Measurements from ENCODE around the gene LACTBL1. TPM values are rescaled to one million over a fixed set of nuclear protein-coding genes. Genes with fewer than 3 reads are reported as not detected.
"Not testable (repeated sequence)": the region's sequence is repeated elsewhere in the genome, so short reads cannot be mapped to it uniquely, and the experiment has no call there.

The LACTBL1 gene
- total RNA-seq, 1 experiment from 2014 or later = not detected

- not testable (repeated sequence) for DNase-seq (ENCODE audit: low read depth)
These were observed 27.5 kb downstream of the LACTBL1 start for GRCh38 chr1:22945171-22945570.

- no peak for DNase-seq (ENCODE audit: low read depth)
These were observed 28.2 kb downstream of the LACTBL1 start for GRCh38 chr1:22944346-22945055.

- DNase-seq (ENCODE audit: low read depth) = no peak
These were observed 31.4 kb downstream of the LACTBL1 start for GRCh38 chr1:22941257-22941656.

DNA sequence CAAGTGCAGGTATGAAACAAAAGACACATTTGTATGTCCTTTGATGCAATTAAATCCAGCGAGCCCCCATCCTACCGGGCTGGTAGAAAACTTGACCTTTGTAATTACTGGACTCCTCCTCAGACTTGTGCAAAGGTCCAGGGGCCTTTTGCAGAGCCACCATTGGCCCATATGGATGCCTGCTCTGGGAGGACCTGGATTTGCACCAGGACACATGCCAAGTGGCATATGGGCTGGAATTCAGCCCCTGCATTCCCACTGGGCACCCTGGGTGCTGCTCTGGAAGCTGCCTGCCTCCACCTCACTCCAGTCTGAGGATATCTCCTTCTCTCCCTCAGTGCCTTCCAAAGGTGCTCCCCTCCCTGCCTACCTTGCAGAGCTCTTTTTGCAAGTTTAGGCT lies 36.0 kb downstream of the LACTBL1 start:
- DNase-seq (ENCODE audit: low read depth) = no peak

GRCh38 chr1:22935433-22935832 lies 37.2 kb downstream of the LACTBL1 start:
- DNase-seq (ENCODE audit: low read depth) = no peak

- DNase-seq (ENCODE audit: low read depth) = no peak
These were observed 39.7 kb downstream of the LACTBL1 start for GRCh38 chr1:22932803-22933470.

GRCh38 chr1:22930240-22930912 lies 42.3 kb downstream of the LACTBL1 start:
- peak; percentile 35 for DNase-seq (ENCODE audit: low read depth)

GRCh38 chr1:22925111-22925510 lies 47.6 kb downstream of the LACTBL1 start:
- no peak for DNase-seq (ENCODE audit: low read depth)

- DNase-seq (ENCODE audit: low read depth) = peak; percentile 38
These were observed 50.0 kb downstream of the LACTBL1 start for GRCh38 chr1:22922640-22923039.

- DNase-seq (ENCODE audit: low read depth) = no peak
These were observed 51.1 kb downstream of the LACTBL1 start for GRCh38 chr1:22921452-22922126.

DNA sequence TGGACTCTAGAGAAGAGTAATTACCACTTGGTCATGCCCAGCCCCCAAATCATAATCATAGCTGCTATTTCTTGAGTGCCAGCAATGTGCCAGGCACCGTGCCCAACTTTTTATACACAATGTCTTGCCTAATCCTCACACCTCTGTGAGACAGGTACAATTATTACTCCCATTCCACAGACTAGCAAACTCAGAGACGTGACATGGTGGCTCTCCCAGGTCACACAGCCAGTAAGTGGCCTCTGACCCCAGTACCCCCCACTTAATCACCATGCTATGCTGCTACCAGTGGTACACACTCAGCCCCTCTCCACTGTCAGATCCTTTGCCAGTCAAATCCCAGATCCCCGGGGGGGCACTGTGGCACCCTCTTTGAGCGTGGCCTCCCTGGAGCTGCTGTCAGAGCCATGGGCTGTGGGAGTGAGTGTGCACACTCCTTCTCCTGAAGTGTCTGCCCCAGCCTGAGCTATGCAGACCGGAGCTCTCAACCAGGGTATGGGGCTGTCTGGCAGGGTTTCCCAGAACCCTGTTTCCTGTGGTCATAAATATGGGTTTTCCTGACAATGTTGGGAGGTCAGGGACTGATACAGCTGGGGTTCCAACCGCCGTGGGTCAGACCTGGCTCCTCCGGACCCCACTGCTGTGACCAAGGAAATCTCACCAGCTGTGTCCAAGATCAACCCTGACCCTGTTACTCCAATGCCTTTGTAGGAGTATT lies 51.8 kb downstream of the LACTBL1 start:
- no peak for DNase-seq (ENCODE audit: low read depth)

- no peak for DNase-seq (ENCODE audit: low read depth)
These were observed 52.5 kb downstream of the LACTBL1 start for GRCh38 chr1:22920026-22920733.

DNA sequence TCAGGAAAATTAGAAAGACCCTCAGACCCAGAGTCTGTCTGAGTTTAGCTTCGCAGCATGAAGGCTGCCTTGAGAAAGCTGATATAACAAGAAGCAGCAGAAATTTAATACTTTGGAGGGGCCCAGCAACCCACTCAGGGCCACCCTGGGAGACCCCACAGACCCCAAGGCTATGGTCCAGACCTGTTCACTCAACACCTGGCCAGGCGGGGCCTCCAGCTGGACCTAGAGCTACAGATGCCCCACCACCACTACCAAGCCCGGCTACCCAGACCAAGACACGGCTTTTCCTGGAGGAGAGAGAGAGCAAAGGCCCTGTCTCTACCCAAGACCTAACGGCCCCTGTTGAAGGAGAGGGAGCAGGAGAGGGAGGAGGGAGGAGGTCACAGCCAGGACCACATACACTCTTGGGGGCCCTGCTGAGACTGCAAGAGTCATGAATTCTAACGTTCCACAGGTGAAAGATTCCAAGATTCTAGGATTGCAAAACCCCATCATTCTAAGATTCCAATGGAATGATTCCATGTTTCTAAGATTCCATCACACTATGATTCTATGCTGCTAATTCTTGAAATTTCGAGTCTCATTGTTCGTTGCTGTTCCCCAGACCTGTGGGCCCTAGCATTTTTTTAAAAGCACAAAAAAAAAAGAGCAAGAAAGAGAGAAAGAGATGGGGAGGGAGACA lies 53.2 kb downstream of the LACTBL1 start:
- no peak for DNase-seq (ENCODE audit: low read depth)

DNA sequence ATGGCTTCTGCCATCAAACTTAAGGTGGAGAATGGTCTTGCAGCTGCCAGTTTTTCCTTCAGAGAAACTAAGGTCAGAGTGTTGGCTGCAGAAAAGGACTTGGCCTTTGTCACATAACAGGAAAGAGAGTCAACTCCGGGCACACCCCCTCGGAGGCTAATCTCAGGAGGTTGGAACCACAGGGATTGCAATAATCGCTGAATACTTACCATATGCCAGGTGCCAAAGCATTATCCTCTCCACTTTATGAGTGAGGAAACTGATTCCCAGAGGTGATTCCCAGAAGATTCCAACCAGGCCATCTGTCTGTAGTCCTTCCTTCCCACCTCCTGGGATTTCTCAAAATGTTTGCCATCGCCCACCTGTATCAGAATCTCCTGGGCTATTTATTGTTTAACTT lies 54.0 kb downstream of the LACTBL1 start:
- DNase-seq (ENCODE audit: low read depth) = no peak

GRCh38 chr1:22917989-22918388 lies 54.7 kb downstream of the LACTBL1 start:
- DNase-seq (ENCODE audit: low read depth) = no peak

DNA sequence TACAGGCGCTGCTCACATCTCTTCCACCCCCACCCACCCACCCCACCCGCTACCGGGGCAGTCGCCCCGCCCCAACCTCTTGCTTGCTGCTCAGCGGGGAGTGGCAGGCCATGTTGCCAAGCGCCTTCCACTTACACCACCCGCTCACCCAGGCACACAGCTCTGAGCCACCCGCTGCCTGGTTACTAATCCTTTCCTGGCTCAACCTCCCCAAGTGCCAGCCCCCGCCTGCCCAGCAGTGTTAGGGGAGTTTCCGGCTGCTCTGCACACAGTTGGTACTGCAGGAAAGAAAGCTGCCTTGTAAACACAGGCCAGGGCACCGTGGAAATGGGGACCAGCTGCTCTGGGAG lies 56.2 kb downstream of the LACTBL1 start:
- DNase-seq (ENCODE audit: low read depth) = no peak

DNA sequence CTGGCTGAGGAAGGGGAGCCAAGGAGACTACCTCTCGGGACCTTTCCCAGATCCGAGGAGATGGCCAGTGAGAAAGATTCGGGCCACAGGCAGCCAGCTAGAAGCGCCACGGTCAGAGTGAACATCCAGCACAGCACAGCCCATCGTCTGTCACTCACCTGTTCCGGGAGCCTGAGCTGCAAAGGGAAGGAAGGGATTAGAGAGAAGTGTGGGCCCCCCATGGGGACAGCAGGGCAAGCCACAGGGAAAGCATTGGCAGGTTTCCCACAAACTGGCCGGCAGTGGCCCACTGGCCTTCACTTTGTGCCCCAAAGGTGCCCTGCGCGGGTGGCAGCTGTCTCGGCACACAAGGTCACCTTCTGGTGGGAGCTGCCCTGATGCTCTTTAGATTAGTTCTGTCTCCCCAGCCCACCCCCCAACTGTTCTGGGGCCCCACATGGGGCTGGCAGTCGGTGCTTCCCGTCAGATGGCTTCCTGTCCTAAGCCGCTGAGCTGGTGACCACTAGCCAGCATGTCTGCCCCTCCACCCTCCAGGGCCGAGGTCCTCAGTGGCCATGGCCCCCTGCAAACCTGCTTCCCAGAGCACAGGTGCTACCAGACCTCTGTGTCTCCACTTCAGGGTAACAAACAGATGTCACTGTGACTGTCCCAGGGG lies 56.7 kb downstream of the LACTBL1 start:
- no peak for DNase-seq (ENCODE audit: low read depth)

GRCh38 chr1:22915231-22915630 lies 57.4 kb downstream of the LACTBL1 start:
- no peak for DNase-seq (ENCODE audit: low read depth)

GRCh38 chr1:22914633-22915217 lies 57.9 kb downstream of the LACTBL1 start:
- no peak for DNase-seq (ENCODE audit: low read depth)

All from HT1080 (cell line).